GM18861 (cell line): ENCODE measurements around the gene MYLK.
"Not testable (repeated sequence)": the region's sequence is repeated elsewhere in the genome, so short reads cannot be mapped to it uniquely, and the experiment has no call there.

Experiments
- ATAC-seq: cut with Tn5 transposase; IDR thresholded peaks from one replicate; pipeline ENCODE4 v1.9.1; 2021; ENCODE audit not compliant: unreplicated experiment

MYLK gene

DNA sequence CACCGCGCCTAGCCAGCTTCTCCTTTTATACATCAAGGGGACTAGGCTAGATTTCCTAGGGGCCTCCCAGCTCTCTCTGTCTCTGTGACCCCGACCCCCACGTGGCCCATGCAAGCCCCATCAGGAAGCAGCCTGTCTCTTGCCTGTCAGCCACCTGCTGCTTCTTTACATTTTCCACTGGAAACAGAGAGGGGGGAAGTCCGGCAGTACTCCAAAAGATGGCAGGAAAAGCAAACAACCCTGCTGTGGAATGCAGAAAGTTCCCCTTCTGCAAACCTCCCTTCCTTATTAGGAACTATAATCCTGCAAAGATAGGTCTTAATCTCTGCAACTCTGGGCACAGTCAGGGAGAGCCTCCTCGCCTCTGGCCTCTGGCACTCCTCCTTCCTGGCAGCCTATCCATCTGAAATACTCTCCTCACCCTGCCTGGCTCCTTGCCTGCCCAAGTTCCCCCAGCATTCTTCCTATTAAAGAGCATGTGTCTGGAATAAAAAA is 251.9 kb downstream of the MYLK start:
- ATAC-seq: no peak

GRCh38 chr3:123629747-123630047 is 254.4 kb downstream of the MYLK start:
- no peak for ATAC-seq

- no peak for ATAC-seq
Measured at GRCh38 chr3:123628996-123629746, 255.0 kb downstream of the MYLK start.

GRCh38 chr3:123627673-123628670 is 256.2 kb downstream of the MYLK start:
- no peak for ATAC-seq

GRCh38 chr3:123626881-123627280 is 257.3 kb downstream of the MYLK start:
- ATAC-seq: no peak

DNA sequence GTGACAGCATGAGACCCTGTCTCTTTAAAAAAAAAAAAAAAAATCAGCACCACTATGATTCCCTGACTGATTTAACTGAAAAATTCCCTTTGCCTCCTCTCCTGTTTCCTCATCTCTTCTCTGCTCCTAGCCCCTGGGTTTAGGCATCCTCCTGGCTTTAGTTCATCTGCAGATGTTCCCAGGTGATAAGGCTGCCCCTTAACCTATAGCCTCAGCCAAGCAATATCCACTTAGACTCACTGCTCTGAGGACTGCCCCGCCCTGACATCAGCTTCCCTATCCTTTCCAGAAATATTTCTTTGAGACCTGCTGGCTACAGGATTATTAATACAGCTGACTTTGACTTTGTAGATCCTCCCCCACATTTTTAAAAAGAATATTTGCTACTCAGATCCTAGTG is 259.8 kb downstream of the MYLK start:
- ATAC-seq: no peak

DNA sequence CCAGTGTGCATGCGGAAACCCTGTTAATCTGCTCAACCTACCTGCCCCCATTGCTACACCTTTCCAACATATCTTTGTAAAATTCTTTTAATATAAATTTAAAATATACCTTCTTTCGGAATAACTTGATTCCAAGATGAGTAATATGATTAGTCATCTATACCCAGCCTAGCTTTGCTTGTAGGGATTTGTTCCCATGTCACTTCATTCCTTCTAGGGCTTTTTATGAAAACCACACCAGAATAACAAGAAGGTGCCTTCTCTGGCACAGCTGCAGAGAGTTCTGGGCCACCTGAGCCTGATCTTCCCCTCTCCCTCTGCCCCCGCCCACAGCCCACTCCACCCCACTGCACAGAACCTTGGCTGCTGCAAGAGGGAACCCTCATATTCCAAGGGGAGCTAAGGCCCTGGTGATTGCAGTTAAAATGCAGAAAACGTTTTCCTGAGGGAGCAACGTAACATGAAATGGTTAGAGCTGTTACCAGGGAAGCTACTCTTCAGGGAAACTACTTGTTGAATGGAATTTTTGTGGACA is 260.7 kb downstream of the MYLK start:
- ATAC-seq: no peak

- no peak for ATAC-seq
Measured at GRCh38 chr3:123622766-123623165, 261.4 kb downstream of the MYLK start.

DNA sequence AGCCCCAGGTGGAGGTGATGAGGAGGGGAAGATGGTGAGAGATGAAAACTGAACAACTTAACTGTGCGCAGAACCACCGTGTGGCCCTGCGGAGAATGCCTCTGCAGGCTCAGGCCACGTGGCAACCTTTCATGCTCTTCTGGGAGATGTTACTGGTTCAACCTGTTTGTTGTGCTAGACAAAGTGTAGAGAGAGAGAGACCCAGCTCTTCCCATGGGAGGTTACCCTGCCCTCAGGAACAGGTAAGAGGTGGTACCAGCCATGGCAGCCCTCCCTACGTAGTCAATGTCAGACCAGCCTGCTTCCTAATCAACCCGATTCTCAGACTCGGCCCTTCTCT is 262.3 kb downstream of the MYLK start:
- no peak for ATAC-seq

DNA sequence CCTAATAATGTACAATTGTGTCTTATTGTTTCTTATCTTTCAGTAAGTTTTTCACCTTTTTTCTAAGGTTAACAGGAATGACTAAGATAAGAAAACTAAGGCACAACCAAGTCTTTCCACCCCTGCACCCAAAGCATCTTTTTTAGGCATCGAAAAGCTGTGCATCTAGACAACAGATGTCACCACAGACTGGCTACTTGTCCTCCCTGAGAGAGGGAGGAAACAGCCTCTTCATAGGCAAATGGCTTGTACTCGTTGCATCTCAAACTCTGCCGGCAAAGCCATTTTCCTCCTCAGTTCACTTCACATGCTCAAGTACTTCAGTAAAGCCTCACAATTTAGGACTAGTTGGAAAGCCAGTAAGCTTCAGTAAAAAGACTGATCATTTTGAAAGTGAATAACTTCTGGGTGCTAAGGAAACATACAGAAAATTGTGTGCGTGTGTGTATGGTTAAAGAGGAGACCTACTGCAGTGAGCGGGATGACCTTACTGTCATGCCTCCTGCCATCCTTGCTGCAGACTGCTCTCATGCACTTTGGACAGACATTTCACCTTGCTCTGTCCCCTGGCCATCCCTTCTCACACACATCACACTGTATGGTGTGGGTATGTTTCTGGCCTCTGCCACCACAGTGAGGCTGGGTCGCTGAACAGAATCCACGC is 262.8 kb downstream of the MYLK start:
- ATAC-seq: no peak

DNA sequence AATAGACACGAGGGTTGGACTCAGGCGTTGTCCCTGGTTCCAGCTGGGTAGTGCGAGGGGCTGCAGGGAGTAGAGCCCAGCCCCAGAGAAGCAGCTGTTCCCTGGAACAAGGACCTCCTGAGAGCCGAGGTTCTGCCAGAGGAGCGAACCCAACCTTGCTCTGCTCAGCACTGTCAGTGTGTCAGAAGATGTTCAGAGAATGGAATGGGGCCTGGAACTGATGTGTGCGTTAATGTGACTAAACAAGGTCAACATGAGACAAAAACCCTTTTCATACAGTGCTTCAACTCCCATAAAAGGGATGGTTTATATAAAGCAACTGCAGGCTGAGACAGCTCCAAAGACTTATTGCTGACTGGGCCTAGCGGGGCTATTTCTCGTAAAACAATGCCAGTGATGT is 263.8 kb downstream of the MYLK start:
- no peak for ATAC-seq

DNA sequence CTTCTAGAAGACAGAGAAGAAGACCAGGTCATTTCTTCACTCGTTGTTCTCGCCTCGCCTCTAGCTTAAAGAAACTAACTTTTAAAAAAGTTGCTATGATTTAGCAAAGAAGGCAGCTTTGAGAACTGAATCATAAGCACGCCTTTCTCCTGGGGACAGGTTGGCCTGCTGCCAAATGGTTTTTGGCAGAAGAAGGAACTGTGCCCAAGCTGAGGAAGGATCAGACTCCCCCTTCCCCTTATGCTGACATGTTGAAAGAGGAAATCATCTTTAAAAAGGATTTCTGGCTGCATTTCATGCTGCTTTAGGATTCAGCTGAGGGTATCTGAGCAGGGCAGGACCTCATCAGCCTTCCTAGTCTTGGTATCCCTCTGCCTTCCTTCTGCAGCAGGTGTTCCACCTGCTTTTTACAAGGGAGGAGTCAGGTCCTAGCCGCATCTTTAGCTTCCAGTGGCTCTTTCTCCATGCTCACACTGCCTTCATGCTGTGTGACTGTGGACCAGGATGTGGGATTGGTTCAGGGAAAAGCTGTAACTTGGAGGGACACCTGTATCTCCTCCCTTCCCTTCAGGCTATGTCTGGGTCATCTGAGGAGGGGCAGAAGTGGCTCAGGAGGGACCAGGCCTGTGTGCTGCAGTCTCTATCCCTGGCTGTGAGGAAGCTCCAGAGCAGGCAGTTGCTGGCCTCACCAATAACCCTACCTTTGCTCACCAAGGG is 265.2 kb downstream of the MYLK start:
- no peak for ATAC-seq

- ATAC-seq: no peak
Measured at GRCh38 chr3:123618076-123618708, 265.9 kb downstream of the MYLK start.

- no peak for ATAC-seq
Measured at GRCh38 chr3:123616593-123616992, 267.5 kb downstream of the MYLK start.

DNA sequence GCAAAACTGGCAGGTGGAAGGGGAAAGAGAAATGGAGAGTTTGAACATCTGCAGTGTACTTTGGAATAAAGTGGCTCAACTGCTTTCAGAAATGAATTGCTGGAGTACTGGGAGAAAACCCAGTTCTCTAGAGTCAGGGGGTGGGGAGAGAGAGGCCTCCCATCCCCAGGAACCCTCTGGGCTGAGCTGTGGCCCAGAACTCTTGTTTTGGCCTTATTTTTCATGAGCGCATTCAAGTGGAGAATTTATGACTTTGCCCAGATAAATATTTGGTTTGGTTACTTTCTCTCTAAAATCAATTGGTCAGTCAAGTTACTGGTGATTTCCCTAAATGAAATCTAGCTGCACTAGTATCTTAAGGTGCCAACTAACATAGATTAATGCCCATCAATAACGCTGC is 270.6 kb downstream of the MYLK start:
- ATAC-seq: no peak

- ATAC-seq: not testable (repeated sequence)
Measured at GRCh38 chr3:123611674-123612073, 272.5 kb downstream of the MYLK start.

DNA sequence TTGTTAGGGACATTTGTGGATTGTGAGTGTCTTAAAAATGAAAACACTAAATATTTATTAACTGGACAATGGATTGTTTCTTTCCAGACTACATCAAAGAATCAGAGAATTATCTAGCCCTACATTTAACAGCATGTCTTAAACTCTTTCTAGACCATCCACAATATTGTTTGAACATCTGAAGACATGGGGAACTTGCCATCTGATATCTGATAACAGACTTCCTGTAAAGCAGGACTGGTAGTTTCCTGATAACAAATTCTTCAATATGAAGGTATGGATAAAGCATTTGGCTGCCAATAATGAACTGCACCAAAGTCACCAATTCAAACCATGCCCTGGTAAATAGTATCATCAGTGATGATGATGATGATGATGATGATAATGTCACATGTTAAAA is 273.1 kb downstream of the MYLK start:
- ATAC-seq: no peak

DNA sequence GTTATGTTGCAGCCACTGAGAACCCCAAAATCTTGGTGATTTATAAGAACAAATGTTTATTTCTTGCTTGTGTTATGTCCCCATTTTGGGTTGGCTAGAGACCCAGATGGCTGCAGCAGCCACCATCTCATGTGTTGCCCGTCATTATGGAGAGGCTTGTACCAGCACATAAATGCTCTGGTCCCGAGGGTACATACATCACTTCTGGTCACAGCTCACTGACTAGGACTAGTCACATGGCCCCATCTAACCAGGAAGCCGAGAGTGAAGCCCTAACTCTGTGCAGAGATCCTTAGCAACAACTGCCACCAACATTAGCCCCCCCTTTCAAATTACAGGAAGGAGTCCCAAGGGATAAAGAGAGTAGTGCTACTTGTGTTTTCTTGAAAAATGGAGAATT is 273.8 kb downstream of the MYLK start:
- peak; percentile 71 for ATAC-seq

GRCh38 chr3:123609063-123609462 is 275.1 kb downstream of the MYLK start:
- ATAC-seq: no peak

GRCh38 chr3:123608263-123608937 is 275.7 kb downstream of the MYLK start:
- ATAC-seq: no peak
